Middle frontal gyrus (tissue), 1 donor: ENCODE results near the gene TUBA3D.
"Not testable (repeated sequence)": the region's sequence is repeated elsewhere in the genome, so short reads cannot be mapped to it uniquely, and the experiment has no call there.

ENCODE experiments used
- DNase-seq: peaks from one replicate; pipeline ENCODE4 v3.0.0-alpha.2; 2015; ENCODE audit warnings: low spot score; ENCODE audit errors: extremely low spot score

TUBA3D gene

GRCh38 chr2:131514408-131515166 lies 38.7 kb downstream of the TUBA3D start:
- not testable (repeated sequence) for DNase-seq

- not testable (repeated sequence) for DNase-seq
These were observed 39.3 kb downstream of the TUBA3D start for GRCh38 chr2:131515235-131515634.

- DNase-seq = no peak
These were observed 40.1 kb downstream of the TUBA3D start for GRCh38 chr2:131516011-131516410.

- DNase-seq = not testable (repeated sequence)
These were observed 40.7 kb downstream of the TUBA3D start for GRCh38 chr2:131516621-131517020.

GRCh38 chr2:131517106-131517831 lies 41.4 kb downstream of the TUBA3D start:
- no peak for DNase-seq

GRCh38 chr2:131517856-131518255 lies 41.9 kb downstream of the TUBA3D start:
- DNase-seq = not testable (repeated sequence)

GRCh38 chr2:131518531-131518930 lies 42.6 kb downstream of the TUBA3D start:
- not testable (repeated sequence) for DNase-seq

- no peak for DNase-seq
These were observed 43.5 kb downstream of the TUBA3D start for GRCh38 chr2:131519466-131519865.

GRCh38 chr2:131519871-131520470 lies 44.1 kb downstream of the TUBA3D start:
- not testable (repeated sequence) for DNase-seq

- no peak for DNase-seq
These were observed 44.6 kb downstream of the TUBA3D start for GRCh38 chr2:131520526-131520925.

GRCh38 chr2:131521524-131521923 lies 45.6 kb downstream of the TUBA3D start:
- DNase-seq = not testable (repeated sequence)

GRCh38 chr2:131521961-131522781 lies 46.3 kb downstream of the TUBA3D start:
- no peak for DNase-seq

- DNase-seq = not testable (repeated sequence)
These were observed 49.3 kb downstream of the TUBA3D start for GRCh38 chr2:131525256-131525655.

- not testable (repeated sequence) for DNase-seq
These were observed 51.4 kb downstream of the TUBA3D start, which contains the start of gene CCDC74A for GRCh38 chr2:131527131-131528001. CCDC74A (plus strand) TSS chr2:131527888; CDS start chr2:131527971, 83 bp downstream.

- not testable (repeated sequence) for DNase-seq
These were observed 53.3 kb downstream of the TUBA3D start for GRCh38 chr2:131528981-131529863.

GRCh38 chr2:131529864-131530445 lies 54.0 kb downstream of the TUBA3D start:
- DNase-seq = not testable (repeated sequence)

- DNase-seq = not testable (repeated sequence)
These were observed 54.9 kb downstream of the TUBA3D start for GRCh38 chr2:131530626-131531344.
